Activated T-cell treated with anti-CD3 and anti-CD28 coated beads for 48 hours (primary cell): ENCODE results near the gene JMJD7.

Source experiments
- DNase-seq: peaks from one replicate; pipeline ENCODE4 v3.0.0-alpha.2; 2020; ENCODE audit warnings: low read depth

Gene JMJD7

GRCh38 chr15:41884458-41884857, 56.6 kb downstream of the JMJD7 start:
- DNase-seq, result no peak

- no peak for DNase-seq
These were observed 57.4 kb downstream of the JMJD7 start for GRCh38 chr15:41885321-41885720.

DNA sequence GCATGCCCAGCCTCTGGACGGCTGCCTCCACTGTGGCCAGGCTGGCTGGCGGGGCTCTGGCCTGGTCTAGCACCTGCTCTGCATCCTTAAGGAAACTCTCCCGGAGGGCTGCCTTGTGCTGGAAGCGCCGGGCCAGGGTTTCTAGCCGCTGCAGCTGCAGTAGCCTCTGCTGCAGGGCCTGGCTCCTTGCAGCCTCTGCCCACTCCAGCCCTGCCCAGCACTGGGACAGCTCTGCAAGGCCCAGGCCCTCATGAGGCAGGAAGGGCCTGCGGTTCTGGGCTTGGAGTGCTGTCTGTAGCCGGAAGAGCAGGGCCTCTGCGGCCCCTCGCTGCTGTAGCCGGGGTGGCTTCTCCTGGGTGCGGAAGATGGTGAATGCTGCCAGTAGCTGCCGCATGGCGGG, 57.9 kb downstream of the JMJD7 start:
- DNase-seq, result no peak

DNA sequence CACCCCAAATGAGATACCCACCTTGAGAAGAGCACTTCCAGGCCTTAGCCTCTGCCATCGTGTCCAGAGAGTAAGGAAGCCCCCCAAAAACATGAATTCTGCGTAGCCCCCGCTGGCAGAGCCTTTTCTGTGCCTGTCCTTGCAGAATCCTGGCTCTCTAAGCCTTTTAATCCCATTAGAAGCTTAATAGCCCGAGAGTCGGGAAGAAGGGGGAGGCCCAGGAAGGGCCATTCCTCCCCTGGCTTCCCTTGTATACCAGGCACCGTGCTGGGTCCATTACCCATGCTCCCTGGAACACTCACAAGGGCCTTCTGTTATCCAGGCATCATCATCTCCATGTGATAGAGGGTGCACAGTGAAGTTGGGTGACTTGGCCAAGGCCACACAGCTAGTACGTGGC, 58.8 kb downstream of the JMJD7 start:
- no peak for DNase-seq

- no peak for DNase-seq
These were observed 59.3 kb downstream of the JMJD7 start for GRCh38 chr15:41887161-41887560.
